GM19023 (cell line): ENCODE measurements around the gene NPTX1.

ENCODE experiments used
- ATAC-seq: cut with Tn5 transposase; IDR thresholded peaks from one replicate; pipeline ENCODE4 v1.9.1; 2021; ENCODE audit warnings: mild to moderate bottlenecking, moderate library complexity; ENCODE audit not compliant: unreplicated experiment

Gene NPTX1

DNA sequence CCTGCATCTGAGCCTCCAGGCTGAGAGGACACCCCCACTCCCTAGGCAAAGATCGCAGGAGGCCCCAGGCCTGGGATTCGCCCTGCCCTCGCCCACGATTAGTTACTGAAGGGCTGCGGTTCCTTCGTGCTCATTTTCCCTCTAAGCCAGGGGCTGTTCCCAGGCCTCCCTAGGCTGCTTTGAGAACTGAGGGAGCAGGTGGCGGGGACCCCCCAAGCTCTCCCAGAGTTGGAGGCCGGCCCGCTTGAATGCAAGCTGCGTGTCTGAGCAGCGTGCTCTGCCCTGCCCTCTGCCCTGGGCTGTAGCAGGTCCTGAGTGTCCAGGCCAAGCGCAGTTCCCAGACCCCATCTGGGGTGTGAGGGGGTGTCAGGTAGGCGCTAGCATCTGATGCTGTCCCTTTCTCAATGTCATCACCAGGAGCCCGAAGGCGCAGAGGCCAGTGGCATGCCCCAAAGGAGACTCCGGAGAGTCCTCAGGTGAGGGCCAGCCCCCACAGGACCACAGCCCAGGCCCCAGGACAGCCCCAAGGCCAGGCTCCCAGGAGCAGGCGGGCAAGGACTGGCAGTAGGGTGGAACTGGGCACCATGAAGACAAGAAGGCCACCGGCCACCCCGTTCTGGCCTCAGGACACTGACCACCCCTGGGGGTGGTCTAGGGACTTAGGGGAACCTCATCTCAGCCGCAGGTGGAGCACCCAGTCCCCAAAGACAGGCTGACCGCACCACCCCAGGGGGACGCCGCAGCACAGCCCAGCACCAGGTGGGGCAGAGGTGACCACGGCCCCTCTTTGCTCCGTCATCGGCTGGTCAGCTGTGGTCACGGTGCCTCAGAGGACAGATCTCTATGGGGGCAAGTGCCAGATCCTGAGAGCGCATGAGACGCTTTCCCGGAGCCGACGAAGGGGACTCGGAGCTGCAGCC lies 46.8 kb downstream of the NPTX1 start:
- ATAC-seq = no peak

GRCh38 chr17:80428796-80429195 lies 47.6 kb downstream of the NPTX1 start:
- no peak for ATAC-seq

DNA sequence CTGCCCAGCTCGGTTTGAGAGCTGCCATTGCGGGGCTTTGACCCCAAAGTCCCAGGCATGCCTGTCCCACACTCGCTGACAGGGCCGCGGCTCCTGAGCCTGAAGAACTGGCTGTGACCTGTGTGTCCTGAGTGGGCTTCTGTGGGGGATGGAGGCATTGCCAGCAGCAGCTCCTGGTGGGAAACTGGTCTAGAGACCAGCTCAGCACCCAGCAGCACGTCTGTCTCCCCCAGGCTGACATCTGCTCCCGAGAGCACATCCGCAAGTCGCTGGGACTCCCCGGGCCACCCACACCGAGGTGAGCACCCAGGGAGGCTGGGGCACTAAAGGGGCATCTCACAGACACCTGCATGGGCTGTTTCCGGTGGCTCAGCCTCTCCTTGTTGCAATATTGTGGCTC lies 48.0 kb downstream of the NPTX1 start:
- no peak for ATAC-seq

GRCh38 chr17:80427366-80428282 lies 48.8 kb downstream of the NPTX1 start:
- no peak for ATAC-seq

DNA sequence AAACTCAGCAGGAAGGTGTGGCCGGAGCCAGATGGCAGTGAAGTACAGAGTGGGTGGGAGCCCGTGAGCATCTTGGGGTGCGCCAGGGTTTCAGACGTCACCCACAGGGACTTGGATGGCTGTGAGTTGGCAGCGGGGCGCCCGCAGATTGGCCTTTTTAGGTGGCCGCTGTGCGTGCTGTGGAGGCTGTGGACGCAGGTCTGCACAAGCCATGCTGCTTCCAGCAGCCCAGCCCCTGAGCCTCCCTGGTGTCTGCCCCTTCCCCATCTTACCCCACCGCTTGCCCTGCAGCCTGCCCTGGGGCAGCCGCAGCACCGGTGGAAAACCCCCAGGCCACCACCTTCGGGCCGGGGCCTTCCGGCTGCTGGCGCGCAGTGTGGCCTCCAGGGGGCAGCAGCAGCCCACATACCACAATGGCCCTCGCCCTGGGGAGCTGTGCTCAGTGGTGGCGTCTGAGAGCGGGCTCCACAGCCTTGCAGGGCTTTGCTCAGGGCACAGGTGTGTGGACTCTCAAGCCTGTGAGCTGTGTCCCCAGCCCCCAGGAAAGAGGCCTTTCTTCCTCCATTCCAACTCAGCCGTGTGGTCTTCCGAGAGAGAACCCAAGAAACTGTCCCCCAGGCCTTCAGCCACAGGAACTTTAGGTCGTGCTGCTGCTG lies 49.6 kb downstream of the NPTX1 start:
- ATAC-seq = no peak

DNA sequence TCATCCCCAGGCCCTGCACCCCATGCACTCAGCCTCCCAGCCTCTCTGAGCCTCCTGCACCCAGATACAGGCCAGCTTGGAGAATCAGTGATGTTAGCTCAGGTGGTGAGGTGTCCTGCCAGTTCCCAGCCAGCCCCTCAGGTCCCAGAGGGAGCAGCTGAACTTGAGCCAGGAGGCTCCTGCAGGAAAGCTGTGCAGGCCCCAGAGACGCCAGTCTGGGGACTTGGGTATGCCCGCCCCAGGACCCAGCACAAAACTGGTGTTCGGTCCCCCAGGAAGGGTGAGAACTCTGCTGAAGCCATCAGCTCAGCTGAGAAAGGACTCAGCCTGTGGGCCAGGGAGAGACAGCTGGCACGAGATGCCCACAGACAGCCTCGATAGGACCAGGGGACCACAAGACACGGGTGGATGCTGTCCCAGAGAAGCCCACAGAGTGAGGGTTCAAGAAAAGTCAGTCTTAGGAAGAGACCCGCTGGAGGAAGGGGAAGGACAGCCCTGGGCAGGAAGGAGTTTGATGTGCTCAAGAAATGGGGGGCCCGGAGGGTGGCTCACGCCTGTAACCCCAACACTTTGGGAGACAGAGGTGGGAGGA lies 50.5 kb downstream of the NPTX1 start:
- ATAC-seq = no peak

GRCh38 chr17:80424878-80425765 lies 51.3 kb downstream of the NPTX1 start:
- no peak for ATAC-seq

DNA sequence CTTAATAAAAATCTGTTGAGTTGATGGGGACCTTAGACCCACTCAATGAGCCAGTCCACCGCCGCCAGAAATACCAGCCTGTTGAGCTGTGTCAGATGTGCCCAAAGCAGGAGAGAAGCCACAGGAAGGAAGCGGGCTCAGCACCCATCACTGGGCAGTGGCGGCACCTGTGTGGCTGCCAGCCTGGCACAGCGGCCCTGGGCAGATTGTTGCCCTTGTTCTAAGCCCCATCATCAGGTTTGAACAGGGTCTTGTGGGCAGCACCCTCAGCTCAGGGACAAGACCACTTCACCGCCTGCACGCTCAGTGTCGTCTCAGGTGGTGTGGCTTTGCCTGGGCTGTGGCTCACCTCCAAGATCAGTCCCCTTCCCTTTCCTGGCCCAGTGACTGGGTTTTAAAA lies 52.1 kb downstream of the NPTX1 start:
- no peak for ATAC-seq

DNA sequence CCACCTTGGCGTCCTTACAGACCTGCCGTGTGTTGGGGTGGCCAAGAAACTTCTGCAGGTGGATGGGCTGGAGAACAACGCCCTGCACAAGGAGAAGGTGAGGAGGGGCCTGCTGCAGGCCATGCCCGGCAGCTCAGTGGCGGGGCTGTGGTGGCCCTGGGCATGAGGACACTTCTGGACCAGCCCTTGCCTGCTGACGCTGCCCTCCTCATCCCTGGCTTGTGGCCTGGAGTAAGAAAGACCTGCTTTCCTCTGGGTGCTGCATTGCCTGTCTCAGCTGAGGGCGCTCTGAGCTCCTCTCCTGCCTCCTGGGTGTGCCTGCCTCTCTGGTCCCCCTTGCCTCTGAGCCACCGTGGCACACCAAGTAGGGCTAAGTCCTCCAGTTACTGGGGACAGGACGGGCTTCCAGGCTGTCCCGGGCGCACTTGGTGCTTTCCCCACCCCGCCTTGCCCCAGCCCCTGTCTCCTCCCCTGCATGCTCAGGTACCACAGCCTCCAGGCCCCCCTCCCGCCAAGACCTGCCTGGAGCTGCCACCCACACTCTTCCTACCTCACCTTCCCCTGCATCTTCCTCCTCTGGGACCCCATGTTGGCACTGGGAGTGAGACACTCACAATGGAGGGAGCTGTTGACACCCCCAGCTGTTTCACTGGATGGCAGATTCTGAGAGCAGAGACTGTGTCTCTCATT lies 52.7 kb downstream of the NPTX1 start:
- ATAC-seq = no peak

DNA sequence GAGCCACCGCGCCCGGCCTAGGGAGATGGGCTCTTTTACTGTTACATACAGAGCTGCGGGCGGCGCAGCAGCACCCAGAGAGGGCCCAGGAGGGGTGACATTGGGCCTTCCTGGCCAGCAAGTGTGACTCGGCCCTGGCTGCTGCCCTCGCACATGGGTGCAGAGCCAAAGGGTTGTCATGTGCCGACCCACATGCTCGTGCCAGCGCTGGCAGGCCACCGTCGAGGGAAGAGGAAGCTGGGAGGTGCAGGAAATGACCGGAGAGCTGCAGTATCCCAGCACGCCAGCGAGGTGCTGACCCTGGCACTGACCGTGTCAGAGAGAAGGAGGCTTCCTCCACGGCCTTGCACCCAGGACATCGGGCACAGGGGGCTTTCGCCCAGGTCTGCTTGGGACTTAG lies 53.4 kb downstream of the NPTX1 start:
- ATAC-seq = no peak

DNA sequence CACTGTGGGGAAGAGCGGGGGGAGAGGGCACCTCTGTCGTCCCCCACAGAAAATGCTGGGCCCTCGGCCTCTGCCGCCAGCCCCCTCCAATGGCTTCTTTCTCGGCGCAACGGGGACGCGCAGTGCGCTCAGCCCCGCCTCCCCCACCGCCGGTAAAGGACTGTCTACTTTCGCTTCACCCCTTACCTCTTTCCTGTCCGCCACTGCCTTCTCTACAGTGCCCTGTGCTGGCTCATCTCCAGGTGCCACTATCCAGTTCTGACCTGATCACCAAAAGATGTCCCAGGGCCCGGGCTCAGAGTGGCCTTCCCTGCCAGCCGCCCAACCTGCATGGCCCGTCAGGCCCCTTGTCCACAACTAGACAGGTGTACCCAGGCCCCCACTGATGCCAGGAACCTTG lies 54.1 kb downstream of the NPTX1 start:
- ATAC-seq = no peak

- ATAC-seq = no peak
Observed at GRCh38 chr17:80421381-80422090, 54.9 kb downstream of the NPTX1 start.

- ATAC-seq = no peak
Observed at GRCh38 chr17:80419255-80419654, 57.2 kb downstream of the NPTX1 start.

DNA sequence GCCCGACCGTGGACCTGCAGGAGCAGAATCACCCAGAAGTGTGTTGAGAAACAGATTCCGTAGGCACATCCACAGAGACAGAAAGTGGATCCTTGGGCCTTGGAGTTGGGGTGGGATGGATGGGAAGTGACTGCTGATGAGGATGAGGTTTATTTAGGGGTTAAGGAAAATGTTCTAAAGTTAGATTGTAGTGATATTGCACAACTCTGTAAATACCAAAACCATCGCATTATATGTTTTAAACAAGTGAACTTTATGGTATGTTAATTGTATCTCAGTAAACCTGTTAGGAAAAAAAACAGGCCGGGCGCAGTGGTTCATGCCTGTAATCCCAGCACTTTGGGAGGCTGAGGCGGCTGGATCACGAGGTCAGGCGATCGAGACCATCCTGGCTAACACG lies 57.8 kb downstream of the NPTX1 start:
- ATAC-seq = no peak
